GM21367 (cell line): ENCODE data around the gene PUS10.
"Not testable (repeated sequence)": the region's sequence is repeated elsewhere in the genome, so short reads cannot be mapped to it uniquely, and the experiment has no call there.

Source experiments
- ATAC-seq: cut with Tn5 transposase; IDR thresholded peaks from one replicate; pipeline ENCODE4 v1.9.1; 2021; ENCODE audit not compliant: unreplicated experiment

PUS10 gene

GRCh38 chr2:61017556-61018317 lies at the start of gene PUS10, which contains the start of gene PEX13:
Gene PUS10 (minus strand): TSS chr2:61018255. CDS start chr2:61011890, 6,365 bp downstream.
Gene PEX13 (plus strand): TSS chr2:61017720. CDS start chr2:61017760, 40 bp downstream.
- ATAC-seq: peak; percentile 46

- peak; percentile 95 for ATAC-seq
These were observed 48.0 kb upstream of the PUS10 start, which contains the start of gene SANBR for GRCh38 chr2:61065714-61066709. Gene SANBR (plus strand): TSS chr2:61065871. CDS start chr2:61070351, 4,480 bp downstream.

- ATAC-seq: no peak
These were observed 41.3 kb upstream of the PUS10 start for GRCh38 chr2:61059382-61059781.

- no peak for ATAC-seq
These were observed 39.5 kb upstream of the PUS10 start for GRCh38 chr2:61057562-61057961.

GRCh38 chr2:61055557-61055956 lies 37.5 kb upstream of the PUS10 start:
- no peak for ATAC-seq

- ATAC-seq: no peak
These were observed 27.9 kb upstream of the PUS10 start for GRCh38 chr2:61045999-61046398.

- ATAC-seq: no peak
These were observed 27.2 kb upstream of the PUS10 start for GRCh38 chr2:61045226-61045625.

GRCh38 chr2:61044636-61045035 lies 26.6 kb upstream of the PUS10 start:
- no peak for ATAC-seq

GRCh38 chr2:61042807-61043206 lies 24.8 kb upstream of the PUS10 start:
- ATAC-seq: no peak

GRCh38 chr2:61036643-61037042 lies 18.6 kb upstream of the PUS10 start:
- not testable (repeated sequence) for ATAC-seq

GRCh38 chr2:61034592-61034991 lies 16.5 kb upstream of the PUS10 start:
- not testable (repeated sequence) for ATAC-seq

- no peak for ATAC-seq
These were observed 11.5 kb upstream of the PUS10 start for GRCh38 chr2:61029533-61029932.

- no peak for ATAC-seq
These were observed 5.6 kb upstream of the PUS10 start for GRCh38 chr2:61023670-61024069.

- no peak for ATAC-seq
These were observed 3.2 kb upstream of the PUS10 start for GRCh38 chr2:61021228-61021660.

- ATAC-seq: no peak
These were observed 743 bp upstream of the PUS10 start for GRCh38 chr2:61018798-61019197.

- no peak for ATAC-seq
These were observed 282 bp upstream of the PUS10 start for GRCh38 chr2:61018318-61018755.

GRCh38 chr2:61017003-61017555 lies 976 bp downstream of the PUS10 start:
- peak; percentile 46 for ATAC-seq

- peak; percentile 16 for ATAC-seq
These were observed 1.6 kb downstream of the PUS10 start for GRCh38 chr2:61016392-61017002.

- ATAC-seq: no peak
These were observed 2.1 kb downstream of the PUS10 start for GRCh38 chr2:61015976-61016375.

GRCh38 chr2:61014763-61015162 lies 3.3 kb downstream of the PUS10 start:
- no peak for ATAC-seq

- ATAC-seq: no peak
These were observed 4.7 kb downstream of the PUS10 start for GRCh38 chr2:61013382-61013781.
